GM21526 (cell line): ENCODE measurements around the gene CLCN6.

Experiments used
- ATAC-seq: cut with Tn5 transposase; IDR thresholded peaks from one replicate; pipeline ENCODE4 v1.9.1; 2021; ENCODE audit warnings: moderate library complexity; ENCODE audit not compliant: unreplicated experiment, low FRiP score

Gene CLCN6

DNA sequence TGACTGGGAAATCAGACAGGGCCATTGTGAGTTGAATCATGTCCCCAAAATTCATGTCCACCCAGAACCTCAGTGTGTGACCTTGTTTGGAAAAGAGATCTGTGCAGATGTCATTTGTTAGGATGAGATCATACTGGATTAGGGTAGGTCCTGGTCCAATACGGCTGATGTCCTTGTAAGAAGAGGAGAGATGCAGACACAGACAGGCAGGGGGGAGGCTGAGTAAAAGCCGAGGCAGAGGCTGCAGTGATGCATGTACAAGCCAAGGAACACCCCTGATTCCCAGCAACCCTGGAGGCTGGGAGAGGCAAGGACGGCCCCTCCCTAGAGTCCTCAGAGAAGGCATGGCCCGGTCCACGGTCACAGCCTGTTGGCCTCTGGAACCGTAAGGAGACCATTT, 68.6 kb downstream of the CLCN6 start:
- ATAC-seq, result no peak

DNA sequence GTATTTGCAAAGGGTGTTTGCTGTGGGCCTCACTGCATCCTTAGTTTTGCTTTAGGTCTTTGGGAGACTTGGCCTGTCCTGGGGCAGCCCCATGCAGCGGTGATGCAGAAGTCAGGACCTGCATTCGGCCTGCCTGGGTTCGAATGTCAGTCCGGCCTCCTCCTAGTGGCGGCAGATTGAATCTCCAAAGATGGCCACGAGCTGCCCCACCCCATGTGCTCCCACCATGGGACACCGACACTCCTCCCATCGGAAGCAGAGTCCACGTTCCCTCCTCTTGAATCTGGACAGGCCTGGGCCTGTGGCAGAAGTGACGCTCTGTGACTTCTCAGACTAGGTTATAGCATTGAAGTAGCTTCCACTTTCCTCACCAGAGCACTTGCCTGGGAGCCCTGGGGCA, 69.1 kb downstream of the CLCN6 start:
- ATAC-seq, result no peak

DNA sequence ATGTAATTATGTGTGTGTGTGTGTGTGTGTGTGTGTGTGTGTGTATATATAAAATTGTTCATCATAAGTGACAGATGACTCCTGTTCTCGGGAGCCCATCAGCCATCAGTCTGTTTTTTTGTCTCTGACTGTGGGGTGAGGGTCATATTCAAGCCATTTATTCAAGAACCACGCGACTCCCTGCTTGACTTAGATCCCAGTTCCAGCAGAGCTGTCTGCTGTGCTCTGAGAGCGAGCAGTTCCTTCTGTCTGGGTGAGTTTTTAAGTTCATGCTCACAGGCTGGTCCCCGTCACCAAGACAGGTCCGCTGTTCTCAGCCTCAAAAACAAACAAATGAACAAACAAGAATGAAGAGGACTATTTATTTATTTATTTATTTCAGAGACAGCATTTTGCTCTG, 71.1 kb downstream of the CLCN6 start:
- ATAC-seq, result no peak

DNA sequence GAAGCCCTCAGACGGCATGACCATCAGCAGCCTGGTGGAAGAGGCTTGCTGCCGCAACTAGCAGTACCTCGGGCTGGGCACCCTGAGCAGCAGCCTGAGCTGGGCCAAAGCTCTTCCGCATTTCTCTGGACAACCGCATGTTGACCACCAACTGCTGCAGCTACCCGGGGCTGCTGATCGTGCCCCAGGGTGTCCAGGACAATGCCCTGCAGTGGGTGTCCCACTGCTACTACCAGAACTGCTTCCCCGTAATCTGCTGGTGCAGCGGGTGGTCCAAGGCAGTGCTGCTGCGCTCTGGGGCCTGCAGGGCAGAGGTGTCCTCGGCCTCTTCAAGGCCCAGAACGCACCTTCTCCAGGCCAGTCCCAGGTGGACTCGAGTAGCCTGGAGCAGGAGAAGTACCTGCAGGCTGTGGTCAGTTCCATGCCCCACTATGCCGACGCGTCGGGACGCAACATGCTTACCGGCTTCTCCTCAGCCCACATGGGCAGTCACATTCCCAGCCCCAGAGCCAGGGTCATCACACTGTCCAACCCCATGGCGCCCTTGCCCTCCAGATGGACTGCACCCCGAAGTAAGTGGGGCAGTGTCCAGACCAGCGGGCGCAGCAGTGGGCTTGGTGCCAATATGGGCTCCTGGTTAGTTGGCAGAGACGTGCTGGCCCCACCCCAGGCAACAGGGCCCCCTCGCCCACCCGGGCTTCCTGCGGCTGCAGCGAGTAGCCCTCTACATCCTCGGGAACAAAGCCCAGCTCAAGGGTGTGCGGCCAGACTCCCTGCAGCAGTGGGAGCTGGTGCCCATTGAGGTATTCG, 72.3 kb downstream of the CLCN6 start:
- ATAC-seq, result no peak

DNA sequence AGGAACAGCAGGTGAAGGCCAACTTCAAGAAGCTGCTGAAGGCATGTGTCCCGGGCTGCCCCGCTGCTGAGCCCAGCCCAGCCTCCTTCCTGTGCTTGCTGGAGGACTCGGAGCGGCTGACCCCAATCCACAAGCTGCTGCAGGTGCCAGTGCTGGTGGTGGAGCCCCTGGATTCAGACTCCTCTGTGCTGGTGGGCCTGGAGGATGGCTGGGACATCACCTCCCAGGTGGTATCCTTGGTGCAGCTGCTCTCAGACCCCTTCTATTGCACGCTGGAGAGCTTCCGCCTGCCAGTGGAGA, 72.8 kb downstream of the CLCN6 start:
- no peak for ATAC-seq

DNA sequence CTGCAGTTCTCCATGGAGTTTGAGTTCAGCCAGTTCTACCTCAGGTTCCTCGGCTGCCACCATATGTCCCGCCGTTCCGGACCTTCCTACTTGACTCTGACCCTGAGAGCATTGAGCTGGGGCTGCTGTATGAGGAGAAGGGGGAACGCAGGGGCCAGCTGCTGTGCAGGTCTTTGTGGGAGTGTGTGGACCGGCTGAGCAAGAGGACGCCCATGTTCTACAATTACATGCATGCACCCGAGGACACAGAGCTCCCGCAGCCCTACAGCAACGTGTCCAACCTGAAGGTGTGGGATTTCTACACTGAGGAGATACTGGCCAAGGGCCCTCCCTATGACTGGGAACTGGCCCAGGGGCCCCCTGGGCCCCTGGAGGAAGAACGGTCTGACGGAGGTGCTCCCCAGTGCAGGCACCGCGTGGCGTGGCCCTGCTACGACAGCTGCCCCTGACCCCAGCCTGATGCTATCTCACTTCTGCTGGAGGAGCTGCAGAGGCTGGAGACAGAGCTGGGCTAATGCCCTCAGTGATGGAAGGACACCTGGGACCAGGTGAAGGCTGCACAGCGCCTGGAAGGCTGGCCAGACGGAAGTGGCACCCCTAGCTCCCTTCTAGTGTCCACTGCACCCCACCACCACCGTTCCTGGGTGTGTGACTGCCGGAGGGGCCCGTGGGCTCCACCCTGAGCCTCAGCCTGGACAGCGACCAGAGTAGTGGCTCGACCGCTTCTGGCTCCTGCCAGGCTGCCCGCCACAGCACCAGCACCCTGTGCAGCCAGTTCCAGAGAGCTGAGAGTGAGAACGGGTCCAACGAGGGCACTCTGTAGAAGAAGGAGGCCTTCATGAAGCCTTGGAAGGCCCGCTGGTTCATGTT, 73.6 kb downstream of the CLCN6 start:
- ATAC-seq, result no peak

DNA sequence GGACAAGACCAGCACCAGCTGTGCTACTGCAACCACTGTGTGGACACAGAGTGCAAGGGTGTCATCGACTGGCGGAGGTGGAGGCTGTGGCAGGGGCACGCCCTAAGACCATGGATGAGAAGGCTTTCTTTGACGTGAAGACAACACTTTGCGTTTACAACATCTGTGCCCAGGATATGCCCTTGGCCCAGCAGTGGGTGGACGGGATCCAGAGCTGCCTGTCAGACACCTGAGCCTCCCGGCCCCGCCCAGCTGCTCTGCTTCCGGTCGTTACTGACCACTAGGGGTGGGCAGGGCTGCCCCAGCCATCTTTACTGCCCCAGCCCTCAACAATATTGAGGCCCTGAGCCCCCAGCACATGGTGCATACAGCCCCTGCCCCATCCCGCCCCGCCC, 74.2 kb downstream of the CLCN6 start:
- ATAC-seq, result no peak

DNA sequence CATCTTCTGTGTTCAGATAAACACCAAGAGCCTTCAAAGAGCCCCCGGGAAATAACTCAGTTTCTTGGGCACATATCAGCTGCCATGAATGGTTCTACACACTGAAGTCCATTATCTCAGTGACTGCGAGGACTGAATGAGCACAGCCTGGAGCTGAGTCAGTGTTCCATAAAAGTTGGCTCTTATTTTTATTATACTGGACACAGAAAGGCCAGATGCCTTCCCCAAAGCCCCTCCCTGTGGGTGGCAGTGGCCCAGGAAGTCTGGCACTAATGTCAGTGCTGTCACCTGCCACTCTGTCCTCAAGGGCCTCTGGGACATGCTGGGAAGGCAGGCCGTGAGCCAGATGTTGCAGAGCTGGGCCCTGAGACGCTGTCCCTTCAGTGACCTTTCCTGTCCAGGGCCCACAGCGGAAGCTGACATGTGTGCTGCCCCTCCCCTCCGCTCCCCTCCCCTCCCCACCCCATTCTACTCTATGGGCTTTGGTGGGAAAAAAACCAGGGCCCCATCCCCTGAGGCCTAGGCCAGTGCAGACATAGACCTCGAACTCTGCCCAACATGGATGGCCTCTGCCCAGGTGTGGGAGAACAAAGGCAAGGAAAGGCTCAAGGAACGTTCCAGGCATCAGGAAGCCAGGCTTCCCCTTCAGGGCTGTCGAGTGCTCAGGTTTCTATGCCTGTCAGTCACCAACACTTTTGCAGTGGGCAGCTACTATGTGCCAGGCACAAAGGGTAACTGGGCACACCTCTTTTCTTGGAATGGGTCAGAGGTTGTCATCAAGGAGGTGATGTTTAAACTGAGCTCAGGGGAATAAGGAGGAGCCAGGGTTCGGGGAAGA, 75.1 kb downstream of the CLCN6 start:
- ATAC-seq, result no peak

DNA sequence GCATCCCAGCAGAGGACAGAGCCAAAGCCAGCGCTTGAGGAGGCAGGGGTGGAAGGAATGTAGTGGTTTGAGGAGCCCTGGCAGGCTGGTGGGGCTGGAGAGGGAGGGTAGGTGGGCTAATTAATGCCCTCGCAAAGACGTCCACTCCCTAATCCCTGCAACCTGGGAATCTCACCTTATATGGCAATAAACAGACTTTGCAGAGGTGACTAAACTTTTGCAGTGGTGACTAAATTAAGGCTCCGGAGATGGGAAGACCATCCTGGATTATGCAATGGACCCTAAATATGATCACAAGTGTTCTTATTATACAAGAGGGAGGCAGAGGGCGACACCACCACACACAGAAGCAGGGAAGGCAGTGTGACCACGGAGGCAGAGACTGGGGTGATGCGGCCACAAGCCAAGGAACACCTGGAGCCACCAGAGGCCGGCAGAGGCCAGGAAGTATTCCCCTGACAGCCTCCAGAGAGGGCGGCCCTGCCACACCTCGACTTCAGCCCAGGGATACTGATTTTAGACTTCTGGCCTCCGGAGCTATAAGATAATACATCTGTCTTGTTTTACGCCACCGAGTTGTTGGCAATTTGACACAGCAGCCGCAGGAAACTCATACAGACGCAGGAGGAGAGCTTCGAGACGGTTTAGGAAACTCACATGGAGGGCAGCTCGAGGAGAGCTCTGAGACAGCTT, 75.9 kb downstream of the CLCN6 start:
- ATAC-seq, result no peak

DNA sequence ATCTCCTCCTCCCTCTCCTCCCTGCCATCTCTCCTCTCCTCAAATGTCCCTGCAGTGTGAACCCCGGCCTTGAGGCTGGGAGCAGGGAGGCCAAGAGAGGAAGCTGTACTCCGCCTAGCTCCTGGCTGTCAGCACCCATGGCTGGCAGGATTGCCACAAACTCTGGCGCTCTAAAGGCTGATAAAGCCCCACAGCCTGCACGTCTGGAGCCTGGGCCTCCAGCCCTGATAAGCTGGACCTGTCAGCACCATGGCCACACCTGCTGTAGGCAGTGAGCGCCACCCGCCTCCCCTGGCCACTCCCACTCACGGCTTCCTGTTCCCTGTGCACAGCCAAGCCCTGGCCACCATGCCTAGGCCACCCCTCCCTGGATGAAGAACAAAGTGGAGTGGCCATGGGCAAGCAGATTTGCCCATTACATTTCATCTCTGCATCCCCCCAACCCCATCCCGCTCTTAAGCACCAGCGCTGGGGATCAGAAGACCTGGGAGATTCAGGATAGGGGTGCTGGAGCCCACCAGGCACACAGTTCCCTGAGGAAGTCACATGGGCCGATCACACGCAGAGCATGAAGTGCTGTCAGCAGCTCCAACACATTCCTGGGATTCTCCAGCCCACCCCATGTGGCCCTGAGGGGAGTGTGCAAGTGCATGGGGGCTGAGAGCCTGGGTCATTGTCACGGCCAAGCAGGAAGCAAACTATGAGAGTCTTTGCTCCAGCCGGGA, 77.0 kb downstream of the CLCN6 start:
- ATAC-seq, result no peak

DNA sequence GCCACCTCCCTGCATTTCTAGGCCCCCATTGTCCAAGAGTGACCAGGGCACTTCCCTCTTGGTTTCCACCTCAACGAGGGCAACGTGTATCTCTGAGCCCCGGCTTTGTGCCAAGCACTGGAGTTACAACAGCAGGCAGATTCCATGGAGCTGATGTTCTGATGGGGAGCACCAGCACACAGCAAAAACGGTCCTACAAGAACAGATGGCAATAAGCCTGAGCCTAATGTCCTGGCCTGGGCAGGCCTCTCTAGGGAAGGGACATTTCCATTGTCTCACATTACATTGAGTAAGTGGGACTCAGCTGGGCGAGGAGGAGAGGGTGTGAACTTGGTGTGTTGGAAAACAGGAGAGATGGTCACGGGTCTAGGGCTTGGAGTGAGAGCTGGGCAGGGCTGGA, 79.9 kb downstream of the CLCN6 start:
- ATAC-seq, result no peak

DNA sequence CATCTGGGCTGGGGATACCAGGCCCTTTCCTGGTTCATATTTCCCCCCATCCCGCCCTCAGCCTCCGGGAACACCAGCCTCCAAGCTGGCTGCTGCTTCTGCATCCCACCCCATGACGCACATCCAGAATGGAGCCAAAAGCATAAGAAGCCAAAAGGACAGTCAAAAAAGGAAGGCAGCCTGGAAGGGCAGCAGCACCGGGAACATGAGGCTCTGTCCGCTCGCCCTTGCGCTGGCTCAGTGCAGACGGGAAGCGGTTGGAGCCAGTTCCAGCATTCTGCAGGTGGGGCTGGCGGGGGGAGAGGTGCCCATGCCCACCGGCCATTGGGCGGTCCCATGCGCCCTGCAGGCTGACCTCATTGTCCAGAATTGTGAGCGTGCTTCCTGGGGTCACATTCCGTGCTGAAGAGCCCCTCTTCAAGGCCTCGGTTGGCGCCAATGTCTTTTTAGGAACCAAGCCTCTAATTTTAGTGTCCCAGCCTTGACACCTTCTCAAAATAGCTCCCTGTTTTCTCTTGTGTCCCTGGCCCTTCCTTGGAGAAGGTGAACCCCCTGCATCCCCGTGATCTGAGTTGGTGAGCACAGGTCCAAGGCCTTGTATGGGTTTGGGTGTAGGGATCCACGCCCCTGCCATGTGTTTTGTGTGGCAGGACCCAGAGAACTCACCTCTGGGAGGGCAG, 81.1 kb downstream of the CLCN6 start:
- ATAC-seq, result no peak

DNA sequence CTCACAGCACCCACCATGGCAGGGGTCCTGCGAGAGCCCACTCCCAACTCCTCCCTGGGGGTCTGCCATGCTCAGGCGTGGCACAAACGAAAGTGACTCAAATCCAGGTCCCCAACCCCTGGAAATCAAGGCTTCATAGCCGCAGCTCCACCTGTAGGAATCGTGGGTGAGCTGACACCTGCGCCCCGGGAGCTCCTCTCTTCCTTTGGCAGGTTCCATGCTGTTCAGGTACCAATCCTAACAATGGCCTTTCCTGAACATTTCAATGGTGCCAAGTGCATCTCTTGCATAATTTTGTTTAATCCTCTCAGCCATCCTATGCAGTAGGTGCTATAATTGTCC, 81.6 kb downstream of the CLCN6 start:
- no peak for ATAC-seq

DNA sequence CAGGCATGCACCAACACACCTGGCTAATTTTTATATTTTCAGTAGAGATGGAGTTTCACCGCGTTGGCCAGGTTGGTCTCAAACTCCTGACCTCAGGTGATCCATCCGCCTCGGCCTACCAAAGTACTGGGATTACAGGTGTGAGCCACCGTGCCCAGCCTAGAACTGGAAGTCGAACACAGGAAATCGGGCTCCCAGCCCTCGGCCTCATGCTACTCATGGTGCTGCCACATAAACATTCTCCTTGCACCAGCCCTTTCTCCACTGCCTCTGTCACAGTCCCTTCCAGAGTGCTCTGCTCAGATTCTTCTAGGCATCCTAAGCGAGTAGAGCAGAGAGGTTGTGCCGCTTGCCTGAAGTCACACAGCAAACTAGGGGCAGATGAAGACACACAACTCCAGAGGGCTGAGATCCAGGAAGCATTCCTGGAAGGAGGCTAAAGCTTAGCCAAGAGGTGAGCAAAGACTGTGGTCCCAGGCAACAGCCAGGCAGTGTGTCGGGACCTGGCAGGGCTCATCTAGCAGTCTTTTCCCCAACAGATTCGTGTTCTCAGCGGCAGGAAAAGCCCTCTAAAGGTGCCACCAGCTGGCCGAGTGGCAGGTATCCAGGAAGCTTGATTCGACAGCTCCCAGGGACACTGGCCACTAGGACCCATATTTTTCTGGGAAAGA, 82.3 kb downstream of the CLCN6 start:
- ATAC-seq, result no peak

DNA sequence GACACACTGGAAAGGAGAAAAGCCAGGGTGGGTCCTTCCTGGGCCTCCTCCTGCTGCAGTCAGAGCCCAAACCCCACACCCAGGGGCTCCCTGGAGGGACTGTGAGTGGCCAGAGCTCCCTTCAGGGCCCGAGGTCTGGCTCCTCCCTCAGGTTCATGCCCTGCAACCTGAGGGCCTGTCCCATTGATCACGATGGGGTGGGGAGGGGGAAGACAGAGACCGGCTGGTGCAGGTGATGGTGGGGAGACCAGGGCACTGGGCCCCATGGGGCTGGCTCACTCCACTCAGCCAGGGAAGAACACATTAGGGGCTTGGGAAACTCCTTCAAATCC, 82.9 kb downstream of the CLCN6 start:
- no peak for ATAC-seq

DNA sequence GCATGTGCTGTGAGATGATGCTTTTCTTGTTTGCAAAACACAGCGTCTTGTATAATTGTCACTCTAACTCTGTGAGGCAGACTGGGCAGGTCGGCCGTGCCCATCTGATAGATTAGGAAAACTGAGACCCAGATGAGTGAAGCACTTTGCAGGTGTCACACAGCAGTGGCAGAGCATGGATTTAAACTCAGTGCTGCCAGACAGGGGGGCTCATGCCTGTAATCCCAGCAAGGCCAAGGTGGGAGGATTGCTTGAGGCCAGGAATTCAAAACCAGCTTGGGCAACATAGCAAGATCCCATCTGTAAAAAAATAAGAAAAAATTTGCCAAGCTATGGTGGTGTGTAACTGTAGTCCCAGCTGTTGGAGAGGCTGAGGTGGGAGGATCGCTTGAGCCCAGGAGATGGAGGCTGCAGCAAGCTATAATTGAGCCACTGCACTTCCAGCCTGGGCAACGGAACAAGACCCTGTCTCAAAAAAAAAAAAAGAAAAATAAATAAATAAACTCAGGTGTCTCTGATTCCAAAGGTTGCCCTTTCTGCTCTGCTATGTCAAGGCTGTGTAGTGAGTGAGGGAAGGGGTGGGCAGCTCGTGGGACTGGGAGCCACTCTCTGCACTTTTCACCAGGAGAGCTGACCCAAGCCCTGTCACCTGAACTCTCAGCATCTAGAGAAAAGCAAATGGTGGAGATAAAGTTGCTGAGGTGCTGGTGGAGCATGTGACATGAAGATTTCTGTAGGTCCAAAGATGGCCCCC, 85.6 kb downstream of the CLCN6 start:
- no peak for ATAC-seq
